HG03575 (cell line): ENCODE measurements around the gene PRSS38.
"Not testable (repeated sequence)": the region's sequence is repeated elsewhere in the genome, so short reads cannot be mapped to it uniquely, and the experiment has no call there.

Experiments used
- ATAC-seq: cut with Tn5 transposase; IDR thresholded peaks from one replicate; pipeline ENCODE4 v1.9.1; 2021; ENCODE audit not compliant: unreplicated experiment, insufficient number of reproducible peaks, low FRiP score; ENCODE audit errors: extremely low read depth

PRSS38 gene

GRCh38 chr1:227877810-227878209 is 62.3 kb downstream of the PRSS38 start:
- ATAC-seq = not testable (repeated sequence)

DNA sequence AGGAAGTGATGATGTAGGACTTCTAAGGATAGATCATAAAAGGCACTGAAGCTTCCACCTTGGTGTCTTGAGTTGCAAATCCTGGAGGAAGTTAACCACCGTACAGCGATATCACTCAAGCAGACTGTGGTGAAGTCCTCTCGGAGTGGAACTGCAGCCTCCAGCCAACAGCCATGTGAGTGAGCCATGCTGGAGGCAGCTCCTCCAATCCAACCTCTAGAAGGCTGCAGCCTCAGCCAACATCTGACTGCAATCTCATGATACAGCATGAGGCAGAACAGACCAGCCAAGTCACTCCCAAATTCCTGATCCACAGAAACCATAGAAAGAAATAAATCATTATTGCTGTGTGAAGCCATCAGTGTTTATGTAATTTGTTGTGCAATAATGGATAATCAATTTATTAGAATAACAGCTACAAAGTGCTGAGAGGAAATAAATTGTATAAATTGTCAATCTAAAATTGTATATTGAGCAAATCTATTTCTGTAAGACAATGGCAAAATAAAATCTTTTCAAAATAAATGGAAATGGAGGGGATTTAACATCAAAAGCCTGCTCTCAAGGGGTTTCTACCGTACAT is 65.0 kb downstream of the PRSS38 start:
- no peak for ATAC-seq

DNA sequence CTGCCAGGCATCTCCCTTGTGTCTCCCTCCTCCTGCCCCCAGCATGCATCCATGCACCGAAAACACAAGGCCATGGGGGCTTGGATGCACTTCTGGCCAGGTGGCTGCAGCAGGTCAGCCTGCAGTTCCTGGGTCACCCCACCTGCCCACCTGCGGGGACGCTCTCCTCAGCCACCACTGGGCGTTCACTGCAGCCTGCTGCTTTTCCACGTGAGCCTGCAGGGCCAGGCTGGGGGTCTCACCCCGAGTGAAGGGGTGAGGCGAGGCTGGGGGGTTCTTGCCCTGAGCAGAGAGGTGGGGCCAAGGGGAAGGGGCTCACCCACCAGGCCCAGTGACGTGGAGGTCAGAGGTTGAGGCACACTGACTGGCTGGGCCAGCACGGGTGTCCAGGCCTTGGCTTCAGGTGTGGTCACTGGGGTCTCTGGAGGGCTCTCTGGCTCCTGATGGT is 67.6 kb downstream of the PRSS38 start:
- ATAC-seq = no peak

DNA sequence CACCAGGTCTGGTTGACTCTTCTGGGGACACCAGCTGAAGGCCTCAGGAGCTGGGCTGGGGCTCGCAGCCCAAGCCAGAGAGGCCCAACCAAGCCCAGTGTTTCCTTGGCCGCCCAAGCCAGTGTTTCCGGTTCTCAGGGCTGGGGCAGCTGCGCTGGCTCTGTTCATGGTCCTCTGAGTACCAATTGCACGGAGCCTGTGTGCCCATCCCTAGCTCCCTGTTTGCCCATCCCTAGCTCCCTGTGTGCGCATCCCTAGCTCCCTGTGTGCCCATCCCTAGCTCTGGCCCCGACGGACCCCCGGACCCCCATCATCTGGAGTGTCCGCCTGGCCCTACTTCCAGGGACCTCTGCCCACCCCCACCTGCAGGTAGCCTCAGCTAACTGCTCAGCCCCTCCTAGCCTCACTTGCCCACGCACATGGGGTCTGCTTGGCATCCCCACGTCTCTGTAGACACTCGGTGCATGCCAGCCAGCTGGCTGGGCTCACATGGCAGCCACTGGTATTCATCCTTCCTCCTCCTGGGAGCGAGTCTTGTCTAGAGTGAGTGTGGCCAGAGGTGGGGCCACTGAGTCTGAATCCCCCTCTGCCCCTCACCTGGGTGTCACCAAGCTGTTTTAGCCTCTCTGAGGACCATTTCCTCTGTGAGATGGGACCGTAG is 68.3 kb downstream of the PRSS38 start:
- ATAC-seq = no peak

DNA sequence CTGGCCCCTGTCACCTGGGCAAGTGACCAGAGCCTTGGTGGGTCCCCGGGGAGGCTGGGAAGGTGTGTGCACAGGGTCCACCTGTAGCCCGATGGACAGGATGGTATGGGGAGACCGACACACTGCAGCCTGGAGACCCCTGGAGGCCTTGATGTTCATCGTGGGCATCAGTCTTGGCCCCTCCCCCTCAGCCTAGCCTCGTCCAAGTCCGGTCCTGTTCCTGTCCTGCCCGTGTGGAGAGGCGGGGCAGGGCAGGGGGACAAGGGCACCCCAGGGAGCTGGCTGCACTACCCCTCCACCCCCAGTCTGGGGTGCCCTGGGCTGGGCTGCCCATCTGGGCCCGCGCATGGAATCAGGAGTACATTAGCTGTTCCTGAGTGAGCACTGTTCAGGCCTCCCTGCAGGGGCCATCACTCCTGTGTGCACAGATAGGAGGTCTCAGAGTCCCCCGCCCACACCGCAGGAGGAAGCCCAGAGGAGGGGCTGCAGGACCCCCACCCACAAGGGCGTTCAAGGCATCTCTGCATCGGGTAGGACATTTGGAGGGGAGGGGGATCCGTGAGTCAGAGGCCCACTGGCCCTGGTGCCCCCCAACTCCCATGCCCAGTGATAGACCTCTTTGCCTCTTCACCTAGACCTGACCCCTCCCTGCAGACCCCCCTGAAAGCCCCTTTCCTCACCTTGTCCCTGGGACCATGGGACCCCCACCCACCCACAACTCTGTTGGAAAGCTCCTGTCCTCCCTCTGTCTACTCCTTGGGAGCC is 69.1 kb downstream of the PRSS38 start:
- ATAC-seq = no peak

DNA sequence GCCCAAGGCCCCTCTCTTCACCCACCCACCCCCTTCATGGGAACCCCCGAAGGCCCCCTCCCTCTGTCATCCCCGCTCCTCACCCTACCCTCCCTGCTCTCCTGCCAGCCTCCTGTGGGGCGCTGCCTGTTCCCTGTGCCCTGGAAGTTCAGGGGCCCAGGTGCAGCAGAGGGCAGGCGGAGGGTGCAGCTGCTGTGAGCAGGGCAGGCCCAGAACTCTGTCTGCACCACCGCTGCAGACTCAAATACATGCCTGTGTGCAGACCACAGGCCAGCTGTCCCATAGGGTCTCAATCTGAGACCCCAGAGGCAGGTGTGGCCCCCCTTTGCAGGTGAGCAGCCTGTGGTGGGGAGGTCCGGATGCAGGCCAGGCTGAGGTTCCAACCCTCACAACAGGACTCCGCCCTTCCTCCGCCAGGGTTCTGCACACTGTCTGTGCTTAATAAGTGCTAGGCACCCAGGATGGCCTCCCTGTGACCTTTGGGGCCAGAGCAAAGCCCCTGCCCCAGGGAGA is 69.7 kb downstream of the PRSS38 start:
- no peak for ATAC-seq

- ATAC-seq = no peak
Measured at GRCh38 chr1:227885648-227886502, 70.4 kb downstream of the PRSS38 start.

GRCh38 chr1:227886503-227886961 is 71.1 kb downstream of the PRSS38 start:
- no peak for ATAC-seq

- no peak for ATAC-seq
Measured at GRCh38 chr1:227886993-227887696, 71.7 kb downstream of the PRSS38 start.

DNA sequence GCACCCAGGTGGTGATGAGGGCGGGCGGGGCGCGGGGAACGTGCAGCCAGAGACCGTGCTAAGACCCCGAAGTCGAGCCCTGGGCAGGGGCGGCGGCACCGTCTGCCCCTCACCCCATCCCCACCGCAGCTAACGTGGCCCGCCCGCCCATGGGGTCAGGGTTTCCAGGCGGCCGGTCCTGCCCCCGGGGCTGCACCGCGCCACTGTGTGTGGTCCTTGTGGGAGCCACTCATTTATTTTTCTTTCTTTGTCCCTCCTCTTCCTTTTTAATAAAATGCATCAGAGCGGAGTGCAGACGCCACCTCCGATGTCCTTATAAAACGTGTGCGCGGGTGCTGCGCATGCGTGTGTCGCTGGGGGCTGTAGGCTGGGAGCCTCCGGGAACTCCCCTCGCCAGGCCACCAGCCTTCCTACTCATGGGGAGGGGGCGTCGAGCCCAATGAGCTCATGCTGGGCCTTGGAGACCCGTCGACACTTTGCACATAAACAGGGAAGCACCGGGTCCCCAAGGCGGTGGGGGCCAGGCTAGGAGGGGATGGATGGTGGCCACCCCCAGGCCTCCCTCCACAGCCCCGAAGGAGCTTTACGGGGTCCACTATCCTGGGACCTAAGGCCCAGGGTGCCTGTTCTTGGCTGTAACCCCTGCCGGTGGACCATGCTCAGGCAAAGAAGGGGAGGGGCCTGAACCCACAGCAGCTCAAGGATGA is 72.4 kb downstream of the PRSS38 start:
- no peak for ATAC-seq

DNA sequence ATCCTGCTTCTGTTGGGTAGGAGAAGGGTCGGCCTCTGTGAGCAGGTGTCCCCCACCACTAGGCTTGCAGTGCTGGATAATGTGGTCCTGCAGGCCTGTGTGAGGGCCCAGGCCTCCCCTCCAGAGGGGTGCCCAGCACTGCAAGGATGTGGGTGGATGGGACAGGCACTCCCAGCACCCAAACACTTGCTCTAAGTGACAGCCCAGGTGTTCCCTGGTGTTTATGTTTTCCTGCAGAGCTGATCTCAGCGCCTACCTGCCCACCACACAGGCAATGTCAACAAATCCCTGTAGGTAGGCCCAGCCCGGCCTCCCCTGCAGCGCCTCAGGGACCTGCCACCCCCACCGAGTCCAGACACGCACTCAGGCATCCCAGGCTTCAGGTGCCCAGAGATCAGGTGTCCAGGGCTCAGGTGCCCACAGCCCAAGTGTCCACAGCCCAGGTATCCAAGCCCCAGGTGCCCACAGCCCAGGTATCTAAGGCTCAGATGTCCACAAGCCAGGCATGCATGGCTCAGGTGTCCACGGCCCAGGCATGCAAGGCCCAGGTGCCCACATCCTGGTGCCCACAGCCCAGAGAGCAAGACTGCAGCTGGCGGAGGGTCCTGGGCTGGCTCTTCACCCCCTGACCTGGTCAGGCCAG is 73.0 kb downstream of the PRSS38 start:
- no peak for ATAC-seq

- no peak for ATAC-seq
Measured at GRCh38 chr1:227889047-227889862, 73.8 kb downstream of the PRSS38 start.

- ATAC-seq = no peak
Measured at GRCh38 chr1:227889863-227890405, 74.5 kb downstream of the PRSS38 start.

GRCh38 chr1:227890451-227891222 is 75.2 kb downstream of the PRSS38 start:
- no peak for ATAC-seq

DNA sequence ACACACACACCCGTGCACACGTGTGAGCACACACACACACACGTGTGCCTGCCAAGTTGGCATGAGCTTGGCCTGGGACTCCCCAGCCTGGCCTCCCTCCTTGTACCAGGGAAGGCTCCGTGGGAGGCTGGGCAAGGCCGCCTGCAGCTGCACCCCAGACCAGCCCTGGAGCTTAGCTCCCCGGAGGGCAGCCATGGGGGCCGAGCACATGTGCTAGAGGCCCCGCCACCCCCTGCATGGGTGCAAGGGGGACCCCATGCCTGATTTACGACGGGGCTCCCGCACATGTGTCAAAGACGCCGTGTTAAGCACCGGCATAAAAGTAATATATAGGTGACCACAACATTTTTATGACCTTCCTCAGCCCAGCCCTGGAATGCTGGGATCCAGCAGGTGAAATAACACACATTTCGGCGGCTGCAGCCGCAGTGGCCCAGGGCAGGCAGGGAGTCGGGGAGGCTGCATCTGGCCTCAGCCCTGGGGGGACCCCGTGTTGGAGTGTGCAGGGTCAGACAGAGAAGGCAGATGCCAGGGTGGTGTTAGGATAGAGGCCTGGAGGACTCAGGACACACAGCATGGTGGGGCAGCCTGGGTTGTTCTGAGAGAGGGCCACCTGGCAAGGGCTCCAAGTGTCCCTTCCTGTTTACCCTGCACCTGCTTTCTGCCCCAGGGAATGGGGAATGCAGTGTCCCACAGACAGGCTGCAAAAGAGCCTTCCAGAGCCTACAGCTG is 75.9 kb downstream of the PRSS38 start:
- no peak for ATAC-seq
